Stomach (tissue), 4 donors: ENCODE results near the gene RASSF6.

Experiments used
- POLR2A ChIP-seq, 4 donors: fragments of 450-650 bp; IDR thresholded peaks; one replicate each; pipeline ENCODE4 v1.6.1; 2016; ENCODE audit warnings: antibody characterized with exemption in 4 of 4, control low read depth in 2 of 4, mild to moderate bottlenecking in 1 of 4, moderate library complexity in 1 of 4
- TF ChIP-seq, protein P1 (sequence below), 7 experiments: fragments of 450-650 bp in 4 of 7; fragments of 200-600 bp in 3 of 7; sonication (generic) in 3 of 7; IDR thresholded peaks; one replicate each; pipeline ENCODE4 v1.5.1; 2016 to 2019; ENCODE audit warnings: antibody characterized with exemption in 7 of 7, control low read depth in 2 of 7, mild to moderate bottlenecking in 1 of 7

DNA sequence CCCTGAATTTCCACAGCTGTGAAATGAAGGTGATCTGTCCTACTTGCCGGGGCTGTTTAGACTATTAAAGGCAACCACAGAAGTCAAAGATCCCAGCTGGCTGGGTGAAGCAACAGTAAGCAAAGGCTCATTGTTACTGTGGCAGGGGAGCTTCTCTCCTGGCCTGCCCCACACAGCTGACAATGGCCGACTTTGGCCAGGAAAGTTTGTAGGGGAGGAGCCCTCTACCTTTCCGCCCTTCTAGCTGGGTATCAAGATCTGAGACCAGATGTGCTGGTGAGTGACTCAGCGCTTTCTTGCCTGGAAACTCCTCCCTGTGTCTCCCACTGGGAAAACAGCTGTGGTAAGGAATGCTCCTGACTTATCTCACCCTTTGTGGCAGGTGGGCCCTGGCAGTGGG lies 21.1 kb downstream of the RASSF6 start:
- TF ChIP-seq, protein P1, sequence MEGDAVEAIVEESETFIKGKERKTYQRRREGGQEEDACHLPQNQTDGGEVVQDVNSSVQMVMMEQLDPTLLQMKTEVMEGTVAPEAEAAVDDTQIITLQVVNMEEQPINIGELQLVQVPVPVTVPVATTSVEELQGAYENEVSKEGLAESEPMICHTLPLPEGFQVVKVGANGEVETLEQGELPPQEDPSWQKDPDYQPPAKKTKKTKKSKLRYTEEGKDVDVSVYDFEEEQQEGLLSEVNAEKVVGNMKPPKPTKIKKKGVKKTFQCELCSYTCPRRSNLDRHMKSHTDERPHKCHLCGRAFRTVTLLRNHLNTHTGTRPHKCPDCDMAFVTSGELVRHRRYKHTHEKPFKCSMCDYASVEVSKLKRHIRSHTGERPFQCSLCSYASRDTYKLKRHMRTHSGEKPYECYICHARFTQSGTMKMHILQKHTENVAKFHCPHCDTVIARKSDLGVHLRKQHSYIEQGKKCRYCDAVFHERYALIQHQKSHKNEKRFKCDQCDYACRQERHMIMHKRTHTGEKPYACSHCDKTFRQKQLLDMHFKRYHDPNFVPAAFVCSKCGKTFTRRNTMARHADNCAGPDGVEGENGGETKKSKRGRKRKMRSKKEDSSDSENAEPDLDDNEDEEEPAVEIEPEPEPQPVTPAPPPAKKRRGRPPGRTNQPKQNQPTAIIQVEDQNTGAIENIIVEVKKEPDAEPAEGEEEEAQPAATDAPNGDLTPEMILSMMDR (IDR thresholded peaks at IDR 0.05): no peak
- TF ChIP-seq POLR2A (IDR thresholded peaks at IDR 0.05): no peak
